Suprapubic skin (tissue), 4 donors: ENCODE data around the gene FEZF2. TPM values are rescaled to one million over a fixed set of nuclear protein-coding genes. Genes with fewer than 3 reads are reported as not detected.

Source experiments
- DNase-seq, 2 donors: peaks; one replicate each; pipeline ENCODE4 v3.0.0-alpha.2; 2019; ENCODE audit warnings: low spot score in 2 of 2
- H3K27ac ChIP-seq: fragments of 200-600 bp; sonication (generic); one replicate; pipeline ENCODE4 v1.5.1; 2019
- H3K27me3 ChIP-seq: fragments of 200-600 bp; sonication (generic); one replicate; pipeline ENCODE4 v1.5.1; 2019
- H3K36me3 ChIP-seq: fragments of 200-600 bp; sonication (generic); one replicate; pipeline ENCODE4 v1.5.1; 2019
- H3K4me1 ChIP-seq: fragments of 200-600 bp; sonication (generic); one replicate; pipeline ENCODE4 v1.5.1; 2019
- H3K4me3 ChIP-seq: fragments of 200-600 bp; sonication (generic); one replicate; pipeline ENCODE4 v1.5.1; 2019; ENCODE audit warnings: mild to moderate bottlenecking
- H3K9me3 ChIP-seq: fragments of 200-600 bp; sonication (generic); one replicate; pipeline ENCODE4 v1.5.1; 2019
- EP300 ChIP-seq: sonication (generic); formaldehyde crosslinking; IDR thresholded peaks from one replicate; pipeline ENCODE4 v1.6.1; 2017; ENCODE audit warnings: antibody characterized with exemption
- POLR2A ChIP-seq, 2 donors: fragments of 450-650 bp; IDR thresholded peaks; one replicate each; pipeline ENCODE4 v1.6.1; 2017; ENCODE audit warnings: antibody characterized with exemption in 2 of 2, mild to moderate bottlenecking in 2 of 2, moderate library complexity in 2 of 2
- POLR2AphosphoS5 ChIP-seq, 3 donors: sonication (generic); formaldehyde crosslinking; IDR thresholded peaks; one replicate each; pipeline ENCODE4 v1.6.1; 2017; ENCODE audit warnings: antibody characterized with exemption in 3 of 3
- WGBS: methylation state at CpG from one replicate; pipeline ENCODE4 v1.1.5; 2018; 5-methylcytosine and 5-hydroxymethylcytosine counted together
- total RNA-seq, 4 donors: library from RNA; depleted of rRNA; stranded (reverse); fragments of >200 nt; gene quantifications; one replicate each; pipeline ENCODE4 v1.1.0, GENCODE V29; 2016
- TF ChIP-seq, protein P1 (sequence below), 2 donors: fragments of 200-600 bp in 1 of 2; fragments of 450-650 bp in 1 of 2; sonication (generic) in 1 of 2; IDR thresholded peaks; one replicate each; pipeline ENCODE4 v1.5.1; 2016 to 2019; ENCODE audit warnings: antibody characterized with exemption in 2 of 2, mild to moderate bottlenecking in 1 of 2, moderate library complexity in 1 of 2

The FEZF2 gene
- total RNA-seq, 4 donors from 2014 or later: not detected

GRCh38 chr3:62366126-62366484 is 7.2 kb downstream of the FEZF2 start:
- H3K36me3 ChIP-seq: no peaks in the 10 kb centered on the region
- H3K27ac ChIP-seq: no peak overlapping the region
- H3K4me1 ChIP-seq: peaks cover 29% of the 10 kb centered on the region
- no peaks in the 10 kb centered on the region for H3K9me3 ChIP-seq
- no peak for TF ChIP-seq POLR2A (IDR thresholded peaks at IDR 0.05)
- no peak overlapping the region for H3K4me3 ChIP-seq
- 46% methylated on average over 4 of the region's 4 CpGs for WGBS
- peaks cover 74% of the 10 kb centered on the region for H3K27me3 ChIP-seq
- no peak for DNase-seq

- H3K4me3 ChIP-seq: no peak overlapping the region
- no peak for DNase-seq
- TF ChIP-seq, protein P1, sequence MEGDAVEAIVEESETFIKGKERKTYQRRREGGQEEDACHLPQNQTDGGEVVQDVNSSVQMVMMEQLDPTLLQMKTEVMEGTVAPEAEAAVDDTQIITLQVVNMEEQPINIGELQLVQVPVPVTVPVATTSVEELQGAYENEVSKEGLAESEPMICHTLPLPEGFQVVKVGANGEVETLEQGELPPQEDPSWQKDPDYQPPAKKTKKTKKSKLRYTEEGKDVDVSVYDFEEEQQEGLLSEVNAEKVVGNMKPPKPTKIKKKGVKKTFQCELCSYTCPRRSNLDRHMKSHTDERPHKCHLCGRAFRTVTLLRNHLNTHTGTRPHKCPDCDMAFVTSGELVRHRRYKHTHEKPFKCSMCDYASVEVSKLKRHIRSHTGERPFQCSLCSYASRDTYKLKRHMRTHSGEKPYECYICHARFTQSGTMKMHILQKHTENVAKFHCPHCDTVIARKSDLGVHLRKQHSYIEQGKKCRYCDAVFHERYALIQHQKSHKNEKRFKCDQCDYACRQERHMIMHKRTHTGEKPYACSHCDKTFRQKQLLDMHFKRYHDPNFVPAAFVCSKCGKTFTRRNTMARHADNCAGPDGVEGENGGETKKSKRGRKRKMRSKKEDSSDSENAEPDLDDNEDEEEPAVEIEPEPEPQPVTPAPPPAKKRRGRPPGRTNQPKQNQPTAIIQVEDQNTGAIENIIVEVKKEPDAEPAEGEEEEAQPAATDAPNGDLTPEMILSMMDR (IDR thresholded peaks at IDR 0.05): no peak
- no peak for TF ChIP-seq POLR2A (IDR thresholded peaks at IDR 0.05)
- TF ChIP-seq EP300: no peak
- TF ChIP-seq POLR2AphosphoS5 (IDR thresholded peaks at IDR 0.05): no peak
- H3K9me3 ChIP-seq: no peaks in the 10 kb centered on the region
- H3K27ac ChIP-seq: no peak overlapping the region
- peaks cover 24% of the 10 kb centered on the region for H3K4me1 ChIP-seq
- peaks cover 68% of the 10 kb centered on the region for H3K27me3 ChIP-seq
- 42% methylated on average over 16 of the region's 16 CpGs for WGBS
- H3K36me3 ChIP-seq: no peaks in the 10 kb centered on the region
These were observed 7.8 kb downstream of the FEZF2 start for GRCh38 chr3:62365391-62366125.

GRCh38 chr3:62364191-62364590 is 9.2 kb downstream of the FEZF2 start:
- H3K4me1 ChIP-seq: peaks cover 10% of the 10 kb centered on the region
- H3K36me3 ChIP-seq: no peaks in the 10 kb centered on the region
- H3K27me3 ChIP-seq: peaks cover 59% of the 10 kb centered on the region
- H3K4me3 ChIP-seq: no peak overlapping the region
- no peak overlapping the region for H3K27ac ChIP-seq
- H3K9me3 ChIP-seq: no peaks in the 10 kb centered on the region
- TF ChIP-seq POLR2AphosphoS5 (IDR thresholded peaks at IDR 0.05) (no peak), POLR2A (IDR thresholded peaks at IDR 0.05) (no peak), EP300 (no peak)
- TF ChIP-seq, protein P1 (IDR thresholded peaks at IDR 0.05): no peak
- no peak for DNase-seq

DNA sequence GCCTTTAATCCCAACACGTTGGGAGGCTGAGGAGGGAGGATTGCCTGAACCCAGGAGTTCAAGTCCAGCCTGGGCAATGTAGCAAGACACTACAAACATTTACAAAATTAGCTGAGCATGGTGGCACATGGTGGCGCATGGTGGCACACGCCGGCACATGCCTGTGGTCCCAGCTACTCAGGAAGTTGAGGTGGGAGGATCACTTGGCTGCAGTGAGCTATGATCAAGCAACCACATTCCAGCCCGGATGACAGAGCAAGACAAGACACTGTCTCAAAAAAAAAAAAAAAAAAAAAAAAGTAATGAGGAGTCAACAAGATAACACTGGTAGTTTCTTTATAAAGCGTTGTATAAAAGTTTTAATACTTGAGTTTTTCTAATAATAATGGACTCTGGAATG is 10.1 kb downstream of the FEZF2 start:
- Histone ChIP-seq H3K27ac (no peak overlapping the region), H3K4me1 (peaks cover 3% of the 10 kb centered on the region), H3K27me3 (peaks cover 51% of the 10 kb centered on the region), H3K4me3 (no peak overlapping the region), H3K36me3 (no peaks in the 10 kb centered on the region), H3K9me3 (no peaks in the 10 kb centered on the region)
- TF ChIP-seq POLR2AphosphoS5 (IDR thresholded peaks at IDR 0.05) (no peak), POLR2A (IDR thresholded peaks at IDR 0.05) (no peak), EP300 (no peak)
- TF ChIP-seq, protein P1 (IDR thresholded peaks at IDR 0.05): no peak
- no peak for DNase-seq
- WGBS: 59% methylated on average over 6 of the region's 6 CpGs

- peaks cover 41% of the 10 kb centered on the region for H3K27me3 ChIP-seq
- WGBS: 57% methylated on average over 3 of the region's 3 CpGs
- no peak for DNase-seq
These were observed 11.5 kb downstream of the FEZF2 start for GRCh38 chr3:62361824-62362223.

GRCh38 chr3:62361261-62361660 is 12.1 kb downstream of the FEZF2 start:
- TF ChIP-seq POLR2AphosphoS5 (IDR thresholded peaks at IDR 0.05) (no peak), EP300 (no peak), POLR2A (IDR thresholded peaks at IDR 0.05) (no peak)
- TF ChIP-seq, protein P1 (IDR thresholded peaks at IDR 0.05): no peak
- Histone ChIP-seq H3K36me3 (no peaks in the 10 kb centered on the region), H3K27me3 (peaks cover 36% of the 10 kb centered on the region), H3K27ac (no peak overlapping the region), H3K4me1 (no peaks in the 10 kb centered on the region), H3K4me3 (no peak overlapping the region), H3K9me3 (no peaks in the 10 kb centered on the region)
- no peak for DNase-seq
- 85% methylated on average over 3 of the region's 3 CpGs for WGBS

More at GRCh38 chr3:62361824-62362223, 11.5 kb downstream of the FEZF2 start:
- H3K4me1 ChIP-seq: no peaks in the 10 kb centered on the region
- no peaks in the 10 kb centered on the region for H3K9me3 ChIP-seq
- H3K36me3 ChIP-seq: no peaks in the 10 kb centered on the region
- no peak for TF ChIP-seq EP300
- no peak overlapping the region for H3K27ac ChIP-seq
- no peak overlapping the region for H3K4me3 ChIP-seq
